A549 treated with DMSO at 1 μM for 4 hours (cell line): ENCODE data around the gene CYSRT1. TPM values are rescaled to one million over a fixed set of nuclear protein-coding genes. Genes with fewer than 3 reads are reported as not detected.

Experiments used
- total RNA-seq: library from RNA; stranded (reverse); fragments of 200-300 nt; extraction: Qiagen RNA extraction; gene quantifications from 5 replicates; pipeline ENCODE4 v1.2.3, GENCODE V29; 2022; ENCODE audit warnings: low read depth

The CYSRT1 gene
- 3.2 to 4.2 TPM (median 3.6 TPM) in 5 replicates for total RNA-seq

GRCh38 chr9:137224830-137225694 lies at the start of gene CYSRT1:
CYSRT1 (plus strand) TSS chr9:137225174; CDS start chr9:137225622, 448 bp downstream.

GRCh38 chr9:137188490-137189296 lies 36.3 kb upstream of the CYSRT1 start, which contains the start of the genes ANAPC2 and SSNA1:
ANAPC2 (minus strand) TSS chr9:137188560; CDS start chr9:137188532, 28 bp downstream.
SSNA1 (plus strand) TSS chr9:137188676; CDS start chr9:137188727, 51 bp downstream.

GRCh38 chr9:137200311-137201204 lies 24.4 kb upstream of the CYSRT1 start, which contains the start of gene TPRN:
TPRN (minus strand) TSS chr9:137200741; CDS start chr9:137200711, 30 bp downstream.

GRCh38 chr9:137205126-137206069 lies 19.6 kb upstream of the CYSRT1 start, which contains the start of the genes NDOR1 and TMEM203:
NDOR1 (plus strand) TSS chr9:137205700; CDS start chr9:137205778, 78 bp downstream.
TMEM203 (minus strand) TSS chr9:137205648; CDS start chr9:137205414, 234 bp downstream.

GRCh38 chr9:137222190-137223077 lies 2.5 kb upstream of the CYSRT1 start, which contains the start of gene RNF208:
RNF208 (minus strand) TSS chr9:137222240; CDS start chr9:137221212, 1,028 bp downstream.

GRCh38 chr9:137227054-137227852 lies 2.3 kb downstream of the CYSRT1 start, which contains the start of gene RNF224:
RNF224 (plus strand) TSS chr9:137227502; CDS start chr9:137228336, 834 bp downstream.

GRCh38 chr9:137230705-137231371 lies 5.9 kb downstream of the CYSRT1 start, which contains the start of gene SLC34A3:
SLC34A3 (plus strand) TSS chr9:137230901; CDS start chr9:137231703, 802 bp downstream.

GRCh38 chr9:137240841-137241489 lies 16.0 kb downstream of the CYSRT1 start, which contains the start of gene TUBB4B:
TUBB4B (plus strand) TSS chr9:137241287; CDS start chr9:137241361, 74 bp downstream.

GRCh38 chr9:137251194-137251461 lies 26.2 kb downstream of the CYSRT1 start, which contains the start of gene STPG3:
STPG3 (plus strand) TSS chr9:137251286; CDS start chr9:137251287, 1 bp downstream.

GRCh38 chr9:137254624-137255447 lies 29.9 kb downstream of the CYSRT1 start, which contains the start of gene NELFB:
NELFB (plus strand) TSS chr9:137255327.

Other genes with a start within 250 kb of the CYSRT1 start
- 0.28 to 0.37 TPM (median 0.33 TPM) in 3 of 5 replicates, not detected in the others for gene PTGDS, start 247.7 kb upstream of the CYSRT1 start, total RNA-seq
- 0.02 to 0.10 TPM (median 0.05 TPM) in 3 of 5 replicates, not detected in the others for gene LCNL1, start 242.2 kb upstream of the CYSRT1 start, total RNA-seq
- gene PAXX, start 232.8 kb upstream of the CYSRT1 start, total RNA-seq = 44.8 to 86.6 TPM (median 72.0 TPM) in 5 replicates
- gene CLIC3, start 228.6 kb upstream of the CYSRT1 start, total RNA-seq = 2.2 to 2.7 TPM (median 2.6 TPM) in 5 replicates
- 19.3 to 29.0 TPM (median 25.8 TPM) in 5 replicates for gene ABCA2, start 196.9 kb upstream of the CYSRT1 start, total RNA-seq
- gene FUT7, start 193.1 kb upstream of the CYSRT1 start, total RNA-seq = 0.12 TPM in 1 of 5 replicates, not detected in the others
- gene NPDC1, start 179.0 kb upstream of the CYSRT1 start, total RNA-seq = 43.4 to 83.2 TPM (median 74.9 TPM) in 5 replicates
- 0.67 to 0.95 TPM (median 0.82 TPM) in 5 replicates for gene ENTPD2, start 171.1 kb upstream of the CYSRT1 start, total RNA-seq
- 15.1 to 29.3 TPM (median 23.8 TPM) in 5 replicates for gene SAPCD2, start 154.6 kb upstream of the CYSRT1 start, total RNA-seq
- gene UAP1L1, start 147.7 kb upstream of the CYSRT1 start, total RNA-seq = 10.5 to 16.3 TPM (median 11.5 TPM) in 5 replicates
- gene MAN1B1, start 138.2 kb upstream of the CYSRT1 start, total RNA-seq = 44.5 to 52.7 TPM (median 47.9 TPM) in 5 replicates
- gene DPP7, start 110.4 kb upstream of the CYSRT1 start, total RNA-seq = 73.1 to 121 TPM (median 107 TPM) in 5 replicates
- gene GRIN1, start 86.0 kb upstream of the CYSRT1 start, total RNA-seq = 0.10 to 0.62 TPM (median 0.57 TPM) in 5 replicates
- 0.26 to 1.5 TPM (median 1.0 TPM) in 5 replicates for gene LRRC26, start 55.1 kb upstream of the CYSRT1 start, total RNA-seq
- not detected in 5 replicates for gene TMEM210, start 53.1 kb upstream of the CYSRT1 start, total RNA-seq
- gene ANAPC2, start 36.6 kb upstream of the CYSRT1 start, total RNA-seq = 24.3 to 40.2 TPM (median 35.5 TPM) in 5 replicates
- 108 to 146 TPM (median 135 TPM) in 5 replicates for gene SSNA1, start 36.5 kb upstream of the CYSRT1 start, total RNA-seq
- 6.0 to 10.7 TPM (median 9.6 TPM) in 5 replicates for gene TPRN, start 24.4 kb upstream of the CYSRT1 start, total RNA-seq
- 32.6 to 45.1 TPM (median 44.4 TPM) in 5 replicates for gene TMEM203, start 19.5 kb upstream of the CYSRT1 start, total RNA-seq
- gene NDOR1, start 19.5 kb upstream of the CYSRT1 start, total RNA-seq = 12.5 to 19.9 TPM (median 19.0 TPM) in 5 replicates
- gene RNF208, start 2.9 kb upstream of the CYSRT1 start, total RNA-seq = 1.2 to 2.7 TPM (median 1.8 TPM) in 5 replicates
- gene RNF224, start 2.3 kb downstream of the CYSRT1 start, total RNA-seq = 0.08 to 0.16 TPM (median 0.14 TPM) in 5 replicates
- gene SLC34A3, start 5.7 kb downstream of the CYSRT1 start, total RNA-seq = 0.07 to 0.14 TPM (median 0.11 TPM) in 4 of 5 replicates, not detected in the other
- gene TUBB4B, start 16.1 kb downstream of the CYSRT1 start, total RNA-seq = 639 to 790 TPM (median 684 TPM) in 5 replicates
- not detected in 5 replicates for gene STPG3, start 26.1 kb downstream of the CYSRT1 start, total RNA-seq
- 44.5 to 62.3 TPM (median 53.7 TPM) in 5 replicates for gene NELFB, start 30.2 kb downstream of the CYSRT1 start, total RNA-seq
- 18.6 to 28.5 TPM (median 28.1 TPM) in 5 replicates for gene TOR4A, start 52.6 kb downstream of the CYSRT1 start, total RNA-seq
- 3.5 to 5.6 TPM (median 5.4 TPM) in 5 replicates for gene NRARP, start 77.1 kb downstream of the CYSRT1 start, total RNA-seq
- gene EXD3, start 198.0 kb downstream of the CYSRT1 start, total RNA-seq = 5.5 to 6.9 TPM (median 6.3 TPM) in 5 replicates
- gene NOXA1, start 198.2 kb downstream of the CYSRT1 start, total RNA-seq = 0.66 to 1.7 TPM (median 1.4 TPM) in 5 replicates
- 0.13 to 0.40 TPM (median 0.24 TPM) in 5 replicates for gene ENTPD8, start 216.2 kb downstream of the CYSRT1 start, total RNA-seq
- gene NSMF, start 234.2 kb downstream of the CYSRT1 start, total RNA-seq = 30.8 to 44.9 TPM (median 41.4 TPM) in 5 replicates